DMS153 (cell line): ENCODE data around the gene COPZ2.
A peak's percentile ranks its signal among the peaks of the same experiment; 100 is the strongest.
"Not testable (repeated sequence)": the region's sequence is repeated elsewhere in the genome, so short reads cannot be mapped to it uniquely, and the experiment has no call there.

Source experiments
- DNase-seq: peaks from one replicate; lab custom pipeline; 2025; lab: John Stamatoyannopoulos, UW

Gene COPZ2

GRCh38 chr17:48056246-48056745 lies 18.7 kb upstream of the COPZ2 start:
- DNase-seq = no peak

GRCh38 chr17:48055531-48056245 lies 18.1 kb upstream of the COPZ2 start:
- DNase-seq = no peak

- DNase-seq = peak; percentile 46
Observed at GRCh38 chr17:48054238-48055185, 16.9 kb upstream of the COPZ2 start.

- no peak for DNase-seq
Observed at GRCh38 chr17:48053758-48054237, 16.2 kb upstream of the COPZ2 start.

- DNase-seq = peak; percentile 45
Observed at GRCh38 chr17:48052956-48053757, 15.6 kb upstream of the COPZ2 start.

- no peak for DNase-seq
Observed at GRCh38 chr17:48051706-48052486, 14.3 kb upstream of the COPZ2 start.

- no peak for DNase-seq
Observed at GRCh38 chr17:48051283-48051682, 13.7 kb upstream of the COPZ2 start.

- DNase-seq = peak; percentile 35
Observed at GRCh38 chr17:48048384-48049126, 11.0 kb upstream of the COPZ2 start.

GRCh38 chr17:48047741-48048383 lies 10.3 kb upstream of the COPZ2 start, which contains the start of gene NFE2L1:
NFE2L1 (plus strand) TSS chr17:48048359; CDS start chr17:48051119, 2,760 bp downstream.
- DNase-seq = peak; percentile 99

GRCh38 chr17:48047113-48047740 lies 9.6 kb upstream of the COPZ2 start:
- DNase-seq = no peak

- DNase-seq = no peak
Observed at GRCh38 chr17:48046296-48046695, 8.7 kb upstream of the COPZ2 start.

- DNase-seq = no peak
Observed at GRCh38 chr17:48045316-48046001, 7.9 kb upstream of the COPZ2 start.

GRCh38 chr17:48044851-48045250 lies 7.3 kb upstream of the COPZ2 start:
- DNase-seq = no peak

- no peak for DNase-seq
Observed at GRCh38 chr17:48043176-48043575, 5.6 kb upstream of the COPZ2 start.

- no peak for DNase-seq
Observed at GRCh38 chr17:48038687-48039086, 1.1 kb upstream of the COPZ2 start.

- no peak for DNase-seq
Observed at GRCh38 chr17:48037838-48038323, 284 bp upstream of the COPZ2 start.

GRCh38 chr17:48036693-48037035 lies 933 bp downstream of the COPZ2 start:
- DNase-seq = no peak

- not testable (repeated sequence) for DNase-seq
Observed at GRCh38 chr17:48034734-48035133, 2.9 kb downstream of the COPZ2 start.

GRCh38 chr17:48031966-48032365 lies 5.6 kb downstream of the COPZ2 start:
- no peak for DNase-seq
